Measurements from ENCODE around the gene TMEM38B. TPM values are rescaled to one million over a fixed set of nuclear protein-coding genes. Genes with fewer than 3 reads are reported as not detected.

Gene TMEM38B
- total RNA-seq, 1 experiment from 2014 or later = 14.5 TPM

DNA sequence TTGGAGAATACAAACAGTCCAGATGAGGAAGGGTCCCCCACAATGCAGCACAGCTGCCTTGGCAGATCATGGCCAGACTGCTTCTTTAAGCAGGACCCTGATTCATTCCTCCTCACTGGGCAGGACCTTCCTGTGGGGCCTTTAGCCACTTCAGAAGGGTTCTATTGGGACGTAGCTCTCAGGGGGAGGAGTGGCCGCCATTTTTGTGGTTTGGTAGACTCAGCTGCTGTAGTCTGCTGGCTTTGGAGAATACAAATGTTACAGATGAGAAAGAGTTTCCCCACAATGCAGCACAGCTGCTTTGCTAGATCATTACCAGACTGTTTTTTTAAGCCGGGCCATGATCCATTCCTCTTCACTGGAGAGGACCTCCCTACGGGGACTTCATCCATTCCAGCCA lies 57.4 kb downstream of the TMEM38B start:
- Histone ChIP-seq H3K14ac (ENCODE audit: insufficient read depth, low read length) (no peak overlapping the region), H4K20me1 (ENCODE audit: control insufficient read depth, insufficient read depth, insufficient read length) (no peaks in the 10 kb centered on the region), H3K23ac (ENCODE audit: insufficient read length, low read depth, low read length) (no peak overlapping the region), H3K9ac (ENCODE audit: extremely low read depth, insufficient read length, low read length) (no peak overlapping the region), H3K79me2 (ENCODE audit: insufficient read depth, low read length) (no peaks in the 10 kb centered on the region), H3K56ac (ENCODE audit: insufficient read length, low read depth, low read length) (no peak overlapping the region), H2AFZ (ENCODE audit: low read length) (no peak overlapping the region), H2BK15ac (ENCODE audit: low read depth, low read length) (no peak overlapping the region), H2BK5ac (ENCODE audit: insufficient read length, low read length) (no peak overlapping the region), H3K18ac (ENCODE audit: insufficient read length, low read depth, low read length) (no peak overlapping the region), H4K5ac (ENCODE audit: insufficient read length, low read depth, low read length) (no peak overlapping the region), H3T11ph (ENCODE audit: low read length) (no peak overlapping the region), H2AK5ac (ENCODE audit: insufficient read length, low read length) (no peak overlapping the region), H3K4me2 (ENCODE audit: insufficient read depth, insufficient read length, low read length) (no peak overlapping the region), H3K27me3 (ENCODE audit: insufficient read depth, low read length) (no peaks in the 10 kb centered on the region), H4K8ac (replicated peaks; ENCODE audit: insufficient read length, low read depth, low read length) (no peak overlapping the region), H2BK20ac (ENCODE audit: low read depth, low read length, poor library complexity, severe bottlenecking) (no peak overlapping the region), H2BK120ac (ENCODE audit: low read depth, low read length, poor library complexity, severe bottlenecking) (no peak overlapping the region), H3K27ac (ENCODE audit: insufficient read length, low read depth, low read length) (no peak overlapping the region), H2BK12ac (ENCODE audit: insufficient read length, low read depth, low read length) (no peak overlapping the region), H4K91ac (ENCODE audit: insufficient read length, low read depth, low read length) (no peak overlapping the region), H3K23me2 (ENCODE audit: insufficient read length, low read depth, low read length, poor library complexity, severe bottlenecking) (no peaks in the 10 kb centered on the region), H3K9me3 (ENCODE audit: control insufficient read depth, low read depth, low read length) (no peaks in the 10 kb centered on the region), H3K4ac (ENCODE audit: low read depth, low read length) (no peak overlapping the region), H3K79me1 (ENCODE audit: insufficient read depth, low read depth, low read length, poor library complexity, severe bottlenecking) (no peaks in the 10 kb centered on the region), H3K4me1 (ENCODE audit: insufficient read depth, low read length) (no peaks in the 10 kb centered on the region)
- H3K4me1 Mint-ChIP-seq = no peaks in the 10 kb centered on the region
- H3K36me3 Mint-ChIP-seq (ENCODE audit: insufficient read depth in 1 of 3, low read depth in 3 of 3) = peaks cover 28 to 45% (median 36%) of the 10 kb centered on the region in 3 experiments
- no peak overlapping the region for H3K27ac Mint-ChIP-seq
- TF ChIP-seq, protein P1, sequence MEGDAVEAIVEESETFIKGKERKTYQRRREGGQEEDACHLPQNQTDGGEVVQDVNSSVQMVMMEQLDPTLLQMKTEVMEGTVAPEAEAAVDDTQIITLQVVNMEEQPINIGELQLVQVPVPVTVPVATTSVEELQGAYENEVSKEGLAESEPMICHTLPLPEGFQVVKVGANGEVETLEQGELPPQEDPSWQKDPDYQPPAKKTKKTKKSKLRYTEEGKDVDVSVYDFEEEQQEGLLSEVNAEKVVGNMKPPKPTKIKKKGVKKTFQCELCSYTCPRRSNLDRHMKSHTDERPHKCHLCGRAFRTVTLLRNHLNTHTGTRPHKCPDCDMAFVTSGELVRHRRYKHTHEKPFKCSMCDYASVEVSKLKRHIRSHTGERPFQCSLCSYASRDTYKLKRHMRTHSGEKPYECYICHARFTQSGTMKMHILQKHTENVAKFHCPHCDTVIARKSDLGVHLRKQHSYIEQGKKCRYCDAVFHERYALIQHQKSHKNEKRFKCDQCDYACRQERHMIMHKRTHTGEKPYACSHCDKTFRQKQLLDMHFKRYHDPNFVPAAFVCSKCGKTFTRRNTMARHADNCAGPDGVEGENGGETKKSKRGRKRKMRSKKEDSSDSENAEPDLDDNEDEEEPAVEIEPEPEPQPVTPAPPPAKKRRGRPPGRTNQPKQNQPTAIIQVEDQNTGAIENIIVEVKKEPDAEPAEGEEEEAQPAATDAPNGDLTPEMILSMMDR (conservative IDR thresholded peaks at IDR 0.05) = no peak
- DNase-seq = no peak
- H3K9me3 Mint-ChIP-seq = peaks cover 26 to 36% of the 10 kb centered on the region in 2 experiments; a peak in 4 of 5 replicates
- H3K4me3 Mint-ChIP-seq = no peak overlapping the region
- WGBS (ENCODE audit: extremely low coverage, insufficient read length, low lambda C conversion rate) = no CpG with 5 or more reads among the region's 4 CpGs
- H3K27me3 Mint-ChIP-seq (ENCODE audit: low read depth) = no peaks in the 10 kb centered on the region

All from H9 (cell line).